Measurements from ENCODE around the gene INTS11.

INTS11 gene

GRCh38 chr1:1343811-1344421, 19.5 kb upstream of the INTS11 start:
- FAIRE-seq: no peak
- DNase-seq (ENCODE audit: low spot score): no peak

- DNase-seq (ENCODE audit: low spot score): no peak
- FAIRE-seq: no peak
Observed at GRCh38 chr1:1342584-1343115, 18.2 kb upstream of the INTS11 start.

GRCh38 chr1:1342061-1342562, 17.7 kb upstream of the INTS11 start:
- FAIRE-seq (no peak), DNase-seq (ENCODE audit: low spot score) (no peak)

- DNase-seq (ENCODE audit: low spot score): no peak
- no peak for FAIRE-seq
Observed at GRCh38 chr1:1341549-1342021, 17.1 kb upstream of the INTS11 start.

- FAIRE-seq (peak; percentile 72), DNase-seq (ENCODE audit: low spot score) (no peak)
Observed at GRCh38 chr1:1340791-1341548, 16.5 kb upstream of the INTS11 start.

GRCh38 chr1:1340185-1340584, 15.7 kb upstream of the INTS11 start:
- FAIRE-seq: no peak
- no peak for DNase-seq (ENCODE audit: low spot score)

GRCh38 chr1:1338278-1338677, 13.8 kb upstream of the INTS11 start:
- FAIRE-seq (no peak), DNase-seq (ENCODE audit: low spot score) (no peak)

GRCh38 chr1:1337793-1338147, 13.3 kb upstream of the INTS11 start:
- DNase-seq (ENCODE audit: low spot score): peak; percentile 39
- FAIRE-seq: no peak

GRCh38 chr1:1336931-1337792, 12.7 kb upstream of the INTS11 start:
- DNase-seq (ENCODE audit: low spot score) (no peak), FAIRE-seq (no peak)

GRCh38 chr1:1336446-1336845, 12.0 kb upstream of the INTS11 start:
- DNase-seq (ENCODE audit: low spot score): no peak
- no peak for FAIRE-seq

GRCh38 chr1:1335792-1336248, 11.4 kb upstream of the INTS11 start:
- DNase-seq (ENCODE audit: low spot score) (no peak), FAIRE-seq (no peak)

- FAIRE-seq (no peak), DNase-seq (ENCODE audit: low spot score) (no peak)
Observed at GRCh38 chr1:1335283-1335682, 10.8 kb upstream of the INTS11 start.

- FAIRE-seq (no peak), DNase-seq (ENCODE audit: low spot score) (no peak)
Observed at GRCh38 chr1:1334835-1335234, 10.4 kb upstream of the INTS11 start.

- DNase-seq (ENCODE audit: low spot score) (no peak), FAIRE-seq (no peak)
Observed at GRCh38 chr1:1333551-1334241, 9.2 kb upstream of the INTS11 start.

GRCh38 chr1:1332774-1333480, 8.5 kb upstream of the INTS11 start:
- DNase-seq (ENCODE audit: low spot score): no peak
- no peak for FAIRE-seq

- no peak for DNase-seq (ENCODE audit: low spot score)
- FAIRE-seq: no peak
Observed at GRCh38 chr1:1332031-1332755, 7.7 kb upstream of the INTS11 start.

- DNase-seq (ENCODE audit: low spot score): no peak
- FAIRE-seq: no peak
Observed at GRCh38 chr1:1331068-1331965, 6.9 kb upstream of the INTS11 start, which contains the start of gene TAS1R3. Gene TAS1R3 (plus strand): TSS chr1:1331280. CDS start chr1:1331346, 66 bp downstream.

- no peak for FAIRE-seq
- DNase-seq (ENCODE audit: low spot score): no peak
Observed at GRCh38 chr1:1330366-1331067, 6.1 kb upstream of the INTS11 start.

Measured in urothelium cell line (cell line).